Measurements from ENCODE around the gene NOP9.

Gene NOP9

DNA sequence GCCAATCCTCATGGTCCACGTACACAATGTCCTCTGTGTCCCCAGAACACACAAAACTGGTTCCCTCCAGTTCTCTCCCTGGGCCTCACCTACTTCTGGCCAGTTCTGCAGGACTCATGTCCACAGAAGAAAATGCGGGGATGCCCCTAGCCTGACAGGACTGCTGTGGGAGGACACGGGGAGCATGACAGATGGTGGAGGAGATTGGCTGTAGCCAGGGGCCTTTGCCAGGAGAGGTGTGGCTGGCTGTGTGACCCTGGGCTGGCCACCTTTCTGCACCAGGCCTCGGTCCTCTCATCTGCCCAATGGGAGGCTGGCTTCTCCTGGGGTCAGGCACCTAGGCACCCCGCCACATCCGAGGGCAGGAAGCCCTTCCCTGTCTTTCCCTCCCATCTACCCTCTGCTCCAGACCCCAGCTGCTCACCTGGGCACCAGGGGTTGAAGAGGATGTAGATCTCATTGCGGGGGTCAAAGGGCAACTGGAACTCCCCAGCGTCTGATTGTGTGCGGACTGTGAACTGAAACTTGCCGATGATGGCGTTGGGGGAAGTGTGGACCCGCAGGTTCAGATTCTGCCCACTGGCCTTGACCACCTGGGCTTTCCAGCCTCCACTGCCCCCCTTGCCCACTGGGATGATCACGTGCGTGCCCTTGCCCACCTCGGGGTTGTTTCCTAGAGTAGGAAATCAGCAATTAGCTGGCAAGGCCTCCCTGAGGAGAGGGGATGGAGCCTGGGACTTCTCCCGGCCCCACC is 39.4 kb upstream of the NOP9 start:
- Histone ChIP-seq H3K4me3 (ENCODE audit: insufficient read depth, low read length, poor library complexity, severe bottlenecking) (no peak overlapping the region), H3K9me3 (ENCODE audit: insufficient read depth, low read length) (no peaks in the 10 kb centered on the region), H3K4me2 (ENCODE audit: low read depth, low read length, poor library complexity, severe bottlenecking) (no peak overlapping the region), H3K9me2 (replicated peaks; ENCODE audit: insufficient read depth, low read length) (no peaks in the 10 kb centered on the region), H3K9ac (ENCODE audit: low read length) (no peak overlapping the region), H3K79me2 (ENCODE audit: insufficient read depth, low read length) (no peaks in the 10 kb centered on the region), H3K27me3 (ENCODE audit: low read length) (no peaks in the 10 kb centered on the region), H3K27ac (ENCODE audit: low read depth, low read length) (no peak overlapping the region), H3F3A (ENCODE audit: insufficient read depth) (no peaks in the 10 kb centered on the region), H3K36me3 (ENCODE audit: low read length) (no peaks in the 10 kb centered on the region), H4K20me1 (ENCODE audit: low read depth, low read length) (no peaks in the 10 kb centered on the region), H2AFZ (ENCODE audit: low read depth, low read length, severe bottlenecking) (no peak overlapping the region)
- TF ChIP-seq, protein P1, sequence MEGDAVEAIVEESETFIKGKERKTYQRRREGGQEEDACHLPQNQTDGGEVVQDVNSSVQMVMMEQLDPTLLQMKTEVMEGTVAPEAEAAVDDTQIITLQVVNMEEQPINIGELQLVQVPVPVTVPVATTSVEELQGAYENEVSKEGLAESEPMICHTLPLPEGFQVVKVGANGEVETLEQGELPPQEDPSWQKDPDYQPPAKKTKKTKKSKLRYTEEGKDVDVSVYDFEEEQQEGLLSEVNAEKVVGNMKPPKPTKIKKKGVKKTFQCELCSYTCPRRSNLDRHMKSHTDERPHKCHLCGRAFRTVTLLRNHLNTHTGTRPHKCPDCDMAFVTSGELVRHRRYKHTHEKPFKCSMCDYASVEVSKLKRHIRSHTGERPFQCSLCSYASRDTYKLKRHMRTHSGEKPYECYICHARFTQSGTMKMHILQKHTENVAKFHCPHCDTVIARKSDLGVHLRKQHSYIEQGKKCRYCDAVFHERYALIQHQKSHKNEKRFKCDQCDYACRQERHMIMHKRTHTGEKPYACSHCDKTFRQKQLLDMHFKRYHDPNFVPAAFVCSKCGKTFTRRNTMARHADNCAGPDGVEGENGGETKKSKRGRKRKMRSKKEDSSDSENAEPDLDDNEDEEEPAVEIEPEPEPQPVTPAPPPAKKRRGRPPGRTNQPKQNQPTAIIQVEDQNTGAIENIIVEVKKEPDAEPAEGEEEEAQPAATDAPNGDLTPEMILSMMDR (IDR thresholded peaks at IDR 0.05; ENCODE audit: insufficient read depth, low read length, poor library complexity, severe bottlenecking), result no peak
- TF ChIP-seq EZH2phosphoT487 (conservative IDR thresholded peaks at IDR 0.05; ENCODE audit: low read length), result no peak

DNA sequence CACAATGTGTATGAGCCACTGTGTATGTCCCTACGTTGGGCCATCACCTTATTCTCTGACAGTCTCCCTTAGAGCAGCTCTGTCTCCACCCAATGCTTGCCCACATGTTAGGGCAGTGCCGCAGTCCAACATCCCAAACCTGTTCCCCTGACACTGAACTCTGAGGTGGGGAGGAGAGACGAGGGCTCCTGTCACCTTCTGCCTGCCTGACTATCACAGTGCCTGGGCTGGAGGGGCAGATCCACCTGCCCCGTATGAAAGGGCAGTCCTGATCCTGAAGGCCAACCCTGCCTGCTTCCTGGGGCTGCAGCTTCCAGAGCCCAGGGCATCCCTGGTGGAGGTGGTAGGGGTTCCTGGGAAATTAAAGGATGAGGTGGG is 38.9 kb upstream of the NOP9 start:
- Histone ChIP-seq H4K20me1 (ENCODE audit: low read depth, low read length) (no peaks in the 10 kb centered on the region), H3K27me3 (ENCODE audit: low read length) (no peaks in the 10 kb centered on the region), H2AFZ (ENCODE audit: low read depth, low read length, severe bottlenecking) (no peak overlapping the region), H3K27ac (ENCODE audit: low read depth, low read length) (no peak overlapping the region), H3F3A (ENCODE audit: insufficient read depth) (no peaks in the 10 kb centered on the region), H3K4me3 (ENCODE audit: insufficient read depth, low read length, poor library complexity, severe bottlenecking) (no peak overlapping the region), H3K9me2 (replicated peaks; ENCODE audit: insufficient read depth, low read length) (no peaks in the 10 kb centered on the region), H3K79me2 (ENCODE audit: insufficient read depth, low read length) (no peaks in the 10 kb centered on the region), H3K9ac (ENCODE audit: low read length) (no peak overlapping the region), H3K36me3 (ENCODE audit: low read length) (no peaks in the 10 kb centered on the region), H3K9me3 (ENCODE audit: insufficient read depth, low read length) (no peaks in the 10 kb centered on the region), H3K4me2 (ENCODE audit: low read depth, low read length, poor library complexity, severe bottlenecking) (no peak overlapping the region)
- TF ChIP-seq EZH2phosphoT487 (conservative IDR thresholded peaks at IDR 0.05; ENCODE audit: low read length), result no peak
- TF ChIP-seq, protein P1 (IDR thresholded peaks at IDR 0.05; ENCODE audit: insufficient read depth, low read length, poor library complexity, severe bottlenecking), result no peak

DNA sequence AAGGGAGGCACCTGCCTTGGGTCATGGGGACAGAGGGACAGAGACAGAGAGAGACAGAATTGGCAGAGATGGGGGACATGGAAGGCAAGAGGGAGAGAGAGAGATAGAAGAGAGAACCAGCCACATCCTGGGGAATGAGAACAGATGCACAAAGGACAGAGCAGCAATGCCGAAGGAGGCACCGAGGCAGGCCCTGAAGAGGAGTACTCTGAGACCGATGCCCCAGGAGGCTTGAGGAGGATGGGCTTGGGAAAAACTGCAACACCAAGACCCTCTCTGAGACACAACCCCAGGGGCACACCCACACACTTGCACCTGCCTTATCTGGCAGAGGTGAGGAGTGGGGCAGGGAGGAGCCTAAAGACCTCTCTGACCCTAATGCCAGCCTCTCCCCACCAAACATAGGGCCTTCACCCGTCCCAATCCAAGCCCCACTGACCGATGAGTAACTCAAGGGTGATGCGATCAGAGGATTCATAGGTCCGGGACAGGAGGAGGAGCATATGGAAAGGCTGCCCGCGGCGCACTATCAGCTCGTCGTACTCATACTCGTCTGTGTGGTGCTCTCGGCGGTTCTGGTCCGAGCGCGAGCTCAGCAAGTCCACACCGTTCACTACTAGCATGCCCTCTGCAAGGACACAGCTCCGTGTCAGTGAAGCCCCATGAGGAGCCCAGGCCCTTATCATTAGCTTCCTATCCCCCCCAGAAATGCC is 38.2 kb upstream of the NOP9 start:
- H3K79me2 ChIP-seq (ENCODE audit: insufficient read depth, low read length), result no peaks in the 10 kb centered on the region
- no peak overlapping the region for H3K4me3 ChIP-seq (ENCODE audit: insufficient read depth, low read length, poor library complexity, severe bottlenecking)
- no peaks in the 10 kb centered on the region for H3F3A ChIP-seq (ENCODE audit: insufficient read depth)
- H3K4me2 ChIP-seq (ENCODE audit: low read depth, low read length, poor library complexity, severe bottlenecking), result no peak overlapping the region
- H2AFZ ChIP-seq (ENCODE audit: low read depth, low read length, severe bottlenecking), result no peak overlapping the region
- no peaks in the 10 kb centered on the region for H3K27me3 ChIP-seq (ENCODE audit: low read length)
- no peaks in the 10 kb centered on the region for H3K9me2 ChIP-seq (replicated peaks; ENCODE audit: insufficient read depth, low read length)
- TF ChIP-seq EZH2phosphoT487 (conservative IDR thresholded peaks at IDR 0.05; ENCODE audit: low read length), result no peak
- TF ChIP-seq, protein P1 (IDR thresholded peaks at IDR 0.05; ENCODE audit: insufficient read depth, low read length, poor library complexity, severe bottlenecking), result no peak
- no peaks in the 10 kb centered on the region for H3K36me3 ChIP-seq (ENCODE audit: low read length)
- H3K9me3 ChIP-seq (ENCODE audit: insufficient read depth, low read length), result no peaks in the 10 kb centered on the region
- no peaks in the 10 kb centered on the region for H4K20me1 ChIP-seq (ENCODE audit: low read depth, low read length)
- H3K27ac ChIP-seq (ENCODE audit: low read depth, low read length), result no peak overlapping the region
- no peak overlapping the region for H3K9ac ChIP-seq (ENCODE audit: low read length)

All from SU-DHL-6 (cell line).